AG04449 (cell line): Measurements from ENCODE around the gene SLC2A9.

Source experiments
- CTCF ChIA-PET: fragments of 350-600 bp; formaldehyde crosslinking; extraction: SDS; loops from one replicate; lab custom pipeline; 2021; ENCODE audit warnings: antibody characterized with exemption; lab: Yijun Ruan, JAX
- POLR2A ChIA-PET: fragments of 400-600, 350-600 bp; formaldehyde crosslinking; extraction: SDS; loops from one replicate; lab custom pipeline; 2020; ENCODE audit warnings: antibody characterized with exemption, inconsistent platforms; lab: Yijun Ruan, JAX
- DNase-seq: peaks from one replicate; pipeline ENCODE4 v3.0.0-alpha.2; 2010; ENCODE audit warnings: low read depth, low spot score
- H3K4me3 ChIP-seq: 2 replicates; pipeline ENCODE4 v1.5.1; 2011; ENCODE audit warnings: low read depth, mild to moderate bottlenecking, control low read depth, low read length
- CTCF ChIP-seq: IDR thresholded peaks from one replicate; pipeline ENCODE4 v1.5.1; 2011; ENCODE audit warnings: mild to moderate bottlenecking, moderate library complexity, low read length, control low read depth, inconsistent platforms; ENCODE audit not compliant: insufficient read depth; ENCODE audit errors: missing control alignments

SLC2A9 gene

GRCh38 chr4:9936129-9936644, 85.1 kb downstream of the SLC2A9 start:
- POLR2A ChIA-PET = no interaction called here
- DNase-seq = no peak
- no peak for TF ChIP-seq CTCF
- CTCF ChIA-PET = no interaction called here
- no peak overlapping the region for H3K4me3 ChIP-seq

GRCh38 chr4:9933956-9934355, 87.3 kb downstream of the SLC2A9 start:
- CTCF ChIA-PET = no interaction called here
- POLR2A ChIA-PET = no interaction called here
- no peak for DNase-seq
- H3K4me3 ChIP-seq = no peak overlapping the region
- no peak for TF ChIP-seq CTCF

GRCh38 chr4:9933184-9933583, 88.1 kb downstream of the SLC2A9 start:
- no peak overlapping the region for H3K4me3 ChIP-seq
- TF ChIP-seq CTCF = no peak
- POLR2A ChIA-PET = no interaction called here
- CTCF ChIA-PET = no interaction called here
- no peak for DNase-seq

GRCh38 chr4:9932771-9933170, 88.5 kb downstream of the SLC2A9 start:
- no peak overlapping the region for H3K4me3 ChIP-seq
- POLR2A ChIA-PET = no interaction called here
- no peak for TF ChIP-seq CTCF
- CTCF ChIA-PET = no interaction called here
- no peak for DNase-seq

GRCh38 chr4:9931146-9931545, 90.2 kb downstream of the SLC2A9 start:
- POLR2A ChIA-PET = no interaction called here
- no peak overlapping the region for H3K4me3 ChIP-seq
- DNase-seq = no peak
- TF ChIP-seq CTCF = no peak
- CTCF ChIA-PET = no interaction called here

GRCh38 chr4:9929111-9929510, 92.2 kb downstream of the SLC2A9 start:
- ChIA-PET POLR2A (no interaction called here), CTCF (no interaction called here)

More at GRCh38 chr4:9929111-9929510, 92.2 kb downstream of the SLC2A9 start:
- no peak for TF ChIP-seq CTCF
- no peak for DNase-seq
- no peak overlapping the region for H3K4me3 ChIP-seq
